BLaER1 (cell line): ENCODE data around the gene UCP1.
"Not testable (repeated sequence)": the region's sequence is repeated elsewhere in the genome, so short reads cannot be mapped to it uniquely, and the experiment has no call there.

Experiments
- H3K27ac ChIP-seq: shearing (Covaris generic); formaldehyde crosslinking; 2 replicates; pipeline ENCODE4 v1.8.1; 2022
- H3K27me3 ChIP-seq: shearing (Covaris generic); formaldehyde crosslinking; 2 replicates; pipeline ENCODE4 v1.8.1; 2022
- H3K36me3 ChIP-seq: shearing (Covaris generic); formaldehyde crosslinking; 2 replicates; pipeline ENCODE4 v1.8.1; 2022
- H3K4me1 ChIP-seq: shearing (Covaris generic); formaldehyde crosslinking; 2 replicates; pipeline ENCODE4 v1.8.1; 2022
- H3K4me2 ChIP-seq: shearing (Covaris generic); formaldehyde crosslinking; 2 replicates; pipeline ENCODE4 v1.8.1; 2022
- H3K4me3 ChIP-seq: shearing (Covaris generic); formaldehyde crosslinking; 2 replicates; pipeline ENCODE4 v1.8.1; 2022
- H3K9ac ChIP-seq: shearing (Covaris generic); formaldehyde crosslinking; 2 replicates; pipeline ENCODE4 v1.8.1; 2022
- H3K9me3 ChIP-seq: shearing (Covaris generic); formaldehyde crosslinking; 2 replicates; pipeline ENCODE4 v1.8.1; 2022
- H4K20me1 ChIP-seq: shearing (Covaris generic); formaldehyde crosslinking; 2 replicates; pipeline ENCODE4 v1.8.1; 2022
- Cebpa-rat ChIP-seq: shearing (Covaris generic); IDR thresholded peaks from 2 replicates; pipeline ENCODE4 v1.8.1; 2022

The UCP1 gene

GRCh38 chr4:140556372-140557085 lies 12.2 kb downstream of the UCP1 start:
- Histone ChIP-seq H3K4me1 (peaks cover 9% of the 10 kb centered on the region), H3K9me3 (no peaks in the 10 kb centered on the region), H4K20me1 (no peaks in the 10 kb centered on the region), H3K4me2 (no peak overlapping the region), H3K4me3 (no peak overlapping the region), H3K27ac (no peak overlapping the region), H3K9ac (no peak overlapping the region), H3K27me3 (no peaks in the 10 kb centered on the region), H3K36me3 (no peaks in the 10 kb centered on the region)
- TF ChIP-seq Cebpa-rat: no peak

DNA sequence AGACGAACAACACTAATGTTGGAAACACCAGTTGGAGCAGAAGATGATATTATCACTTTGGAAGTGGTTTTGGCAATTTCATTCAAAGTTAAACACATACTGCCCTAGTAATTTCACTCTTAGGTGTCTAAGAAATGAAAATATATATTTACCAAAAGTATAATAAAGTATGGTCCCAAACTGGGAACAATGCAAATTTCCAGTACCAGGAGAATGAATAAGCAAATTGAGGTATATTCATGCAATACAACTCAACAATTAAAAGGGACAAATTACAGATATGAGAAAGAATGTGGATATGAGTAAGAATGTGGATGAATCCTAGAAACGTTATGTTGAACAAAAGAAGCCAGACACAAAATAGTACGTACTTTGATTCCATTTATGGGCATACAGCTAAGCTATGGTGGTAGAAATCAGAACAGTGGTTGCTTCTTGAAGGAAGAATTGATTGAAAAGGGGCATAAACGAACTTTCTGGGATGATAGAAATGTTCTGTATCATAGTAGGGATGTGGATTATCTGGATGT lies 34.7 kb downstream of the UCP1 start:
- Histone ChIP-seq H3K27ac (no peak overlapping the region), H3K27me3 (no peaks in the 10 kb centered on the region), H3K4me2 (no peak overlapping the region), H3K9me3 (no peaks in the 10 kb centered on the region), H4K20me1 (no peaks in the 10 kb centered on the region), H3K4me1 (no peaks in the 10 kb centered on the region), H3K9ac (no peak overlapping the region), H3K36me3 (peaks cover 31% of the 10 kb centered on the region), H3K4me3 (no peak overlapping the region)
- no peak for TF ChIP-seq Cebpa-rat

GRCh38 chr4:140529434-140529833 lies 39.3 kb downstream of the UCP1 start:
- Histone ChIP-seq H3K4me1 (peaks cover 13% of the 10 kb centered on the region), H3K27ac (no peak overlapping the region), H3K9me3 (peaks cover 5% of the 10 kb centered on the region; the same call in 1 of the 2 replicates), H3K9ac (no peak overlapping the region), H3K36me3 (peaks cover 18% of the 10 kb centered on the region), H3K27me3 (no peaks in the 10 kb centered on the region), H3K4me2 (no peak overlapping the region), H4K20me1 (no peaks in the 10 kb centered on the region), H3K4me3 (no peak overlapping the region)
- no peak for TF ChIP-seq Cebpa-rat

GRCh38 chr4:140523857-140524742 lies 44.7 kb downstream of the UCP1 start, which contains the start of gene ELMOD2:
TSS of gene ELMOD2 (plus strand) at chr4:140524168. CDS start at chr4:140525429, 1,261 bp downstream.
- peak within 1 kb of the TSS; percentile 83 for H3K4me3 ChIP-seq
- H3K9me3 ChIP-seq: peaks cover 5% of the 10 kb centered on the region; the same call in 1 of the 2 replicates
- no peak for TF ChIP-seq Cebpa-rat
- H3K36me3 ChIP-seq: peaks cover 10% of the 10 kb centered on the region
- peaks cover 13% of the 10 kb centered on the region for H3K4me1 ChIP-seq
- no peaks in the 10 kb centered on the region for H4K20me1 ChIP-seq
- H3K9ac ChIP-seq: peak within 1 kb of the TSS; percentile 88
- no peaks in the 10 kb centered on the region for H3K27me3 ChIP-seq
- H3K4me2 ChIP-seq: peak within 1 kb of the TSS; percentile 82
- H3K27ac ChIP-seq: peak within 1 kb of the TSS; percentile 89

DNA sequence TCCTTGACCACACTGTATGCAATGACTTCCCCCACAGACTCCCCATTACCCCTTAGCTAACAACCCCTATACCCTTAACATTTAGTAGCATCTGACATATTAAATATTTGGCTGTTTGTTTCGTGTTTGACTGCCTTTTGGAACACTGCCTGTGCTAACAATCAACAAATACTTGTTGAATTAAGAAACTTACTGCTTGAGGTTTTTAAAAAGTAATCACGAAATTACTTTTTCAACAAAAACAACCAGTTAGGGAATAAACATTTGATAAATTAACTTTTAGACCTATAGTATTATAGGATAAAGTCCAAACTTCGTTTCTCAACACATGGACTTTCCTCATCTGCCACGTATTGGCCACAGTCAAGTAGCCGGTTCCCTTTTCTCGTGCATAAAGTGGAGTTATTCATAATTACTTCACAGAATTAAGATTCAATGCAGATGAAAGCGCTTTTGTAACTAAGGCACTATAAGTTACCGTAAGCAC lies 45.3 kb downstream of the UCP1 start:
- H3K4me3 ChIP-seq: peak overlapping the region; percentile 83
- peaks cover 5% of the 10 kb centered on the region; the same call in 1 of the 2 replicates for H3K9me3 ChIP-seq
- H3K4me2 ChIP-seq: peak overlapping the region; percentile 82
- TF ChIP-seq Cebpa-rat: no peak
- no peaks in the 10 kb centered on the region for H4K20me1 ChIP-seq
- no peak overlapping the region for H3K27ac ChIP-seq
- peaks cover 7% of the 10 kb centered on the region for H3K36me3 ChIP-seq
- H3K27me3 ChIP-seq: no peaks in the 10 kb centered on the region
- no peak overlapping the region; the same call in 1 of the 2 replicates for H3K9ac ChIP-seq
- peaks cover 13% of the 10 kb centered on the region for H3K4me1 ChIP-seq

DNA sequence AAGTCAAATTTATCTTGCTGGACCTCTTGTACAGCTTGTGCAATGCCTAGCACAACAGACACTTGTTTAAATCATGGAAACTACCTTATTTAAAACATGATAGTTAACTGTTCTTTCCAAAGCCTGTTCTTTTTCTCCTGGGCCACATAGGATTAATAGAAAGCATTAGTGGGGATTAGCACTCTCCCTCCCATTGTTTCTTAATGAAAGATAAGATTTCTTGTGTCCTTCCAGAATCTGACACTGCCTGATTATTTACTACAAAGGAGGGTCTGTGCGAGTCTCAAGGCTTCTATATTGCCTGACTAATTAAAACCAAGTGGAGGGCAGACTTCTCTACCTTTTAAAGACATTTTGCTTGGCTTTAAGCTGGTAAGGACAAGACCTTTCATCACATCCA lies 53.3 kb downstream of the UCP1 start:
- Histone ChIP-seq H3K9ac (no peak overlapping the region), H3K36me3 (no peaks in the 10 kb centered on the region), H3K9me3 (no peaks in the 10 kb centered on the region), H3K27ac (no peak overlapping the region), H4K20me1 (no peaks in the 10 kb centered on the region), H3K27me3 (no peaks in the 10 kb centered on the region), H3K4me3 (no peak overlapping the region), H3K4me1 (no peaks in the 10 kb centered on the region), H3K4me2 (no peak overlapping the region)
- no peak for TF ChIP-seq Cebpa-rat

GRCh38 chr4:140513765-140514164 lies 55.0 kb downstream of the UCP1 start:
- not testable (repeated sequence) for H3K27me3 ChIP-seq, H3K9ac ChIP-seq, H3K4me1 ChIP-seq, H3K36me3 ChIP-seq, H3K27ac ChIP-seq, H3K9me3 ChIP-seq, H3K4me2 ChIP-seq, H4K20me1 ChIP-seq, H3K4me3 ChIP-seq
